Measurements from ENCODE around the gene ARHGEF16. TPM values are rescaled to one million over a fixed set of nuclear protein-coding genes. Genes with fewer than 3 reads are reported as not detected.

ARHGEF16 gene
- total and polyA plus RNA-seq, 5 donors: 0.28 to 2.5 (median 1.6) TPM

- no peak for ATAC-seq
- 88% methylated on average over 9 of the region's 9 CpGs for WGBS
- no peaks in the 10 kb centered on the region for H3K9me3 ChIP-seq (ENCODE audit: control insufficient read depth, low read length)
- H3K4me3 ChIP-seq (ENCODE audit: low read length): no peak overlapping the region
- DNase-seq: peak in 1 of 3 donors; percentile 2
- intact Hi-C loops (cut with DNase I): loop anchor here in 1 of 4 donors (10.0 kb wide), 1 partner anchor 264 kb away; no protein-coding TSS in a partner anchor
- no peak overlapping the region for H3K27ac ChIP-seq (ENCODE audit: low read length)
- no peaks in the 10 kb centered on the region for H3K27me3 ChIP-seq (ENCODE audit: control insufficient read depth, insufficient read depth)
- H3K4me1 ChIP-seq (ENCODE audit: control insufficient read depth, insufficient read depth, low read length): no peaks in the 10 kb centered on the region
These were observed 4.1 kb upstream of the ARHGEF16 start for GRCh38 chr1:3450202-3450863.

DNA sequence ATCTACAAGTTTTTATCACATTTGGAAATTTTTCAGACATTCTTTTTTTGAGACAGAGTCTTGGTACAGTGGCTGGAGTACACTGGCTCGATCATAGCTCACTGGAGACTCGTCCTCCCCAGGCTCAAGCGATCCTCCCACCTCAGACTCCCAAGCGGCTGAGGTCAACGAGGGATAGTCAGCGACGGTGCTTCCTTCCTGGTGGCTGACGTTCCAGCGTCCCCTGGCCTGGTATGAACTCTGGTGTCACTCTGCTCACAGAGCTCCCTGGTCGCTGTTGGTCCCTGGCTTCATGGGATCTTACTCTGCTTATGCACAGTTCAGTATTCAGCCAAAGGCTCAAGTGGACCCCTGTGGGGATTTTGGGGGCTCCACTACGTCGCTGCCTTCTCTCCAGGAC lies 3.5 kb upstream of the ARHGEF16 start:
- ATAC-seq (no peak), DNase-seq (peak in 1 of 3 donors; percentile 29)
- WGBS: 57% methylated on average over 12 of the region's 12 CpGs
- H3K9me3 ChIP-seq (ENCODE audit: control insufficient read depth, low read length): no peaks in the 10 kb centered on the region
- no peaks in the 10 kb centered on the region for H3K4me1 ChIP-seq (ENCODE audit: control insufficient read depth, insufficient read depth, low read length)
- H3K27ac ChIP-seq (ENCODE audit: low read length): no peak overlapping the region
- no peaks in the 10 kb centered on the region for H3K27me3 ChIP-seq (ENCODE audit: control insufficient read depth, insufficient read depth)
- intact Hi-C loops (cut with DNase I): loop anchor here in 1 of 4 donors (10.0 kb wide), 1 partner anchor 264 kb away; no protein-coding TSS in a partner anchor
- no peak overlapping the region for H3K4me3 ChIP-seq (ENCODE audit: low read length)

GRCh38 chr1:3451994-3452865 lies 2.2 kb upstream of the ARHGEF16 start:
- Histone ChIP-seq H3K27me3 (ENCODE audit: control insufficient read depth, insufficient read depth) (no peaks in the 10 kb centered on the region), H3K27ac (ENCODE audit: low read length) (no peak overlapping the region)

GRCh38 chr1:3452866-3453175 lies 1.6 kb upstream of the ARHGEF16 start:
- WGBS: 49% methylated on average over 5 of the region's 5 CpGs
- intact Hi-C loops (cut with DNase I): loop anchor here in 1 of 4 donors (10.0 kb wide), 1 partner anchor 262 kb away; no protein-coding TSS in a partner anchor

More at GRCh38 chr1:3451994-3452865, 2.2 kb upstream of the ARHGEF16 start:
- no peaks in the 10 kb centered on the region for H3K9me3 ChIP-seq (ENCODE audit: control insufficient read depth, low read length)
- intact Hi-C loops (cut with DNase I): loop anchor here in 1 of 4 donors (10.0 kb wide), 1 partner anchor 263 kb away; no protein-coding TSS in a partner anchor
- H3K4me3 ChIP-seq (ENCODE audit: low read length): no peak overlapping the region
- DNase-seq: peak; percentile 12 to 51 (median 40)
- no peak for ATAC-seq
- WGBS: 71% methylated on average over 23 of the region's 23 CpGs
- H3K4me1 ChIP-seq (ENCODE audit: control insufficient read depth, insufficient read depth, low read length): no peaks in the 10 kb centered on the region

GRCh38 chr1:3453203-3453761 lies 1.2 kb upstream of the ARHGEF16 start:
- no peaks in the 10 kb centered on the region for H3K4me1 ChIP-seq (ENCODE audit: control insufficient read depth, insufficient read depth, low read length)
- no peaks in the 10 kb centered on the region for H3K27me3 ChIP-seq (ENCODE audit: control insufficient read depth, insufficient read depth)
- ATAC-seq (peak; percentile 66 to 83), DNase-seq (peak; percentile 73 to 90 (median 89))
- 26% methylated on average over 18 of the region's 18 CpGs for WGBS
- no peak overlapping the region for H3K4me3 ChIP-seq (ENCODE audit: low read length)
- H3K9me3 ChIP-seq (ENCODE audit: control insufficient read depth, low read length): no peaks in the 10 kb centered on the region
- intact Hi-C loops (cut with DNase I): loop anchor here in 1 of 4 donors (10.0 kb wide), 1 partner anchor 262 kb away; no protein-coding TSS in a partner anchor
- no peak overlapping the region for H3K27ac ChIP-seq (ENCODE audit: low read length)

More at GRCh38 chr1:3452866-3453175, 1.6 kb upstream of the ARHGEF16 start:
- no peaks in the 10 kb centered on the region for H3K9me3 ChIP-seq (ENCODE audit: control insufficient read depth, low read length)
- H3K27me3 ChIP-seq (ENCODE audit: control insufficient read depth, insufficient read depth): no peaks in the 10 kb centered on the region
- no peak for DNase-seq
- no peak overlapping the region for H3K4me3 ChIP-seq (ENCODE audit: low read length)
- no peaks in the 10 kb centered on the region for H3K4me1 ChIP-seq (ENCODE audit: control insufficient read depth, insufficient read depth, low read length)
- no peak for ATAC-seq
- H3K27ac ChIP-seq (ENCODE audit: low read length): no peak overlapping the region

DNA sequence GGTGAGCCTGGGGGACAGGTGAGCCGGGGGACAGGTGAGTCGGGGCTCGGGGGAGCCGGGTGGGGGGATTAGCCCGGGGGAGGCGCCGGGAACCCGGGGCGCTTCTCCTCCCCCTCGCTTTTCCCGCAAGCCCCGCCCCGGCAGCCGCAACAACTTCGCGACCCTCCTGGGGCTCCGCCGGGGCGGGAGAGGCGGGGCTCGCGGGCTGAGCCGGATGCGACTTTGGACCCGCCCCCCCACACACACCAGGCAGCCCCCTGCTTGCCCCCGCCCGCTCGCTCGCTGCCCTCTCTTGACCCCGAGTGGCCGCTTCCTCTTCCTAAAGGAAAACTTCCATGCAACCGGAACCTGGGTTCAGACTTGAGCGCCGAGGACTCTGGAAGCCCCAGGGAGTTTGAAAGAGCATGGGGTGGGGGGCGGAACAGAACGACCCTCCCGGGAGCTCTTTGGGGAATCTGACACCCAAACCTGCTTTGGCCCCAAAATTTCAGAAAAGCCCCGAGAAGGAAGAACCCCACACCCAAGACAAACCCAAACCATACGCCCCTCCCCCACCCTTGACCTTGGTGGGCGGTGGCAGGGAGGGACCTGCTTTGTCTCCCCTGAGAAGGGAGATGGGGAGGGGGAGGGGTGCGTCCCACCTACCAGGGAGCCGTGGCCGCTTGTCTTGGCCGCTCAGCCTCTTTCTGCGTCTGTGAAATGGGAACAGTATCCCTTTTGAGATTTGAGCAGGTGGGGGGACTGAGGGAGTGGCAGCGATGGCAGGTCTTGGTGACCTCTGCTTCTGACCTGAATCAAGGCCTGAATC lies 550 bp downstream of the ARHGEF16 start:
- intact Hi-C loops (cut with DNase I): loop anchor here in 1 of 4 donors (10.0 kb wide), 1 partner anchor 260 kb away; no protein-coding TSS in a partner anchor
- DNase-seq (peak; percentile 53 to 83 (median 80)), ATAC-seq (peak in 1 of 2 donors; percentile 9)
- WGBS: 11% methylated on average over 46 of the region's 46 CpGs
- Histone ChIP-seq H3K27me3 (ENCODE audit: control insufficient read depth, insufficient read depth) (no peaks in the 10 kb centered on the region), H3K9me3 (ENCODE audit: control insufficient read depth, low read length) (no peaks in the 10 kb centered on the region), H3K4me3 (ENCODE audit: low read length) (peak overlapping the region; percentile 70), H3K4me1 (ENCODE audit: control insufficient read depth, insufficient read depth, low read length) (no peaks in the 10 kb centered on the region), H3K27ac (ENCODE audit: low read length) (no peak overlapping the region)

DNA sequence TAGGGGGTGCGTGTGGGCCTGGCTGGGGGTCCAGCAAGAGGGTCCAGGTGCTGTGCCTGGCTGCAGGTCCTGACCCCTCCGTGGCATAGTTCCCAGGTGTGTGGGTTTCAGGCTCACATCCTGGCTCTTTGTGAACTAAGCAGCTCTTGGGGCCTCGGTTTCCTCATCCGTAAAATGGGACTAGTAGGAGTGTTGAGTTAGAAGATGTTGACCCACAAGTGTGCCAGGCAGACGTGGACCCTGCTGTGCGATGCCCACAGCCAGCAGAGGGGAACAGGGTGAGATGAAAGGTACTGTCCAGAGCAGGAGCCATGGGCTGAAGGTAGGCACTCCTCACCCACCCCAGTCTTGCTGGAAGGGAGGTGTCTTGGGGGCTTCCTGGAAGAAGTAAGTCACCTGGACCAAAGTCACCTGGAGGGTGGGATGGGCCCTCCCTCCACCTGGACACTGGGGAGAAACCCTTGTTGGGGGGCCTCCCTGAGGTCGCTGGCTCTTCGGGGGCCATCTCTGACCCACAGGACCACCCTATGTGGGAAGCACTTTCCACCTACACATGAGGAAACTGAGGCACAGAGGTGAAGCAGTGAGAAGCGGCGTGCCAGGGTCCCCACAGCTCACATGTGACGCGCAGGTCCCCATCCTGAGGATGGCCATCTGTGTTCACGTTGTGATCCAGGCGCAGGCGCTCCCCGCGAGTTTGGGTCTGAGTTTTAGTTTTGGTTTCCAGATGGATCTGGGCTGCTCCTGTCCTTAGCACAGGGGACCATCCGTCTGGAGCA lies 1.4 kb downstream of the ARHGEF16 start:
- intact Hi-C loops (cut with DNase I): loop anchor here in 1 of 4 donors (10.0 kb wide), 1 partner anchor 259 kb away; no protein-coding TSS in a partner anchor
- ATAC-seq (no peak), DNase-seq (peak; percentile 8 to 41 (median 36))
- Histone ChIP-seq H3K27ac (ENCODE audit: low read length) (no peak overlapping the region), H3K27me3 (ENCODE audit: control insufficient read depth, insufficient read depth) (no peaks in the 10 kb centered on the region), H3K9me3 (ENCODE audit: control insufficient read depth, low read length) (no peaks in the 10 kb centered on the region), H3K4me3 (ENCODE audit: low read length) (no peak overlapping the region), H3K4me1 (ENCODE audit: control insufficient read depth, insufficient read depth, low read length) (peaks cover 5% of the 10 kb centered on the region)
- WGBS: 90% methylated on average over 18 of the region's 18 CpGs

DNA sequence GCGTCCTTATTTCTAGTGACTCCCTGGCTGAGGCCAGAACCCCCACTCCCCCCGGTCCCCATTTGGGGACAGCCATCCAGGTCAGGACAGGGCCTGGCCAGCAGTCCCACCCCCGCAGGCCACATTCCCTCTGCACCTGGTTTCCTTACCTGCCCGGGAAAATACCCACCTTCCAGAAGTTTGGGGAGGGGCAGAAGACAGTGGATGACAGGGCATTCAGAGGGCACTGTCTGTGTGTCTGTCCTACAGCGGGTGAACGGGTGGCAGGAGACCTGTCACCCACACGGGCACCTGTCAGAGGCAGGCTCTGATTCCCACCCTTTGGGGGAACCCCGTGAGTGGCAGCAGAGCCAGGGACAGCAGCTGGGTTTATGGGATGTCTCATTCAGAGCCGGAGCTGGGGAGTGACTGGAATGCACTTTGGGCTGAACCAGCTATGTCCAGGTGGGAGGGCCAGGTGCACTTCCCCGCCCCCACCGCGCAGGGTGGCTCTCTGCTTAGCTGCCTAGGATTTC lies 2.0 kb downstream of the ARHGEF16 start:
- H3K4me1 ChIP-seq (ENCODE audit: control insufficient read depth, insufficient read depth, low read length): peaks cover 5% of the 10 kb centered on the region
- H3K27ac ChIP-seq (ENCODE audit: low read length): no peak overlapping the region
- H3K27me3 ChIP-seq (ENCODE audit: control insufficient read depth, insufficient read depth): no peaks in the 10 kb centered on the region
- 88% methylated on average over 12 of the region's 12 CpGs for WGBS
- ATAC-seq: no peak
- no peak overlapping the region for H3K4me3 ChIP-seq (ENCODE audit: low read length)
- H3K9me3 ChIP-seq (ENCODE audit: control insufficient read depth, low read length): no peaks in the 10 kb centered on the region
- intact Hi-C loops (cut with DNase I): loop anchor here in 1 of 4 donors (10.0 kb wide), 1 partner anchor 258 kb away; no protein-coding TSS in a partner anchor
- DNase-seq: peak; percentile 2 to 53 (median 44)

DNA sequence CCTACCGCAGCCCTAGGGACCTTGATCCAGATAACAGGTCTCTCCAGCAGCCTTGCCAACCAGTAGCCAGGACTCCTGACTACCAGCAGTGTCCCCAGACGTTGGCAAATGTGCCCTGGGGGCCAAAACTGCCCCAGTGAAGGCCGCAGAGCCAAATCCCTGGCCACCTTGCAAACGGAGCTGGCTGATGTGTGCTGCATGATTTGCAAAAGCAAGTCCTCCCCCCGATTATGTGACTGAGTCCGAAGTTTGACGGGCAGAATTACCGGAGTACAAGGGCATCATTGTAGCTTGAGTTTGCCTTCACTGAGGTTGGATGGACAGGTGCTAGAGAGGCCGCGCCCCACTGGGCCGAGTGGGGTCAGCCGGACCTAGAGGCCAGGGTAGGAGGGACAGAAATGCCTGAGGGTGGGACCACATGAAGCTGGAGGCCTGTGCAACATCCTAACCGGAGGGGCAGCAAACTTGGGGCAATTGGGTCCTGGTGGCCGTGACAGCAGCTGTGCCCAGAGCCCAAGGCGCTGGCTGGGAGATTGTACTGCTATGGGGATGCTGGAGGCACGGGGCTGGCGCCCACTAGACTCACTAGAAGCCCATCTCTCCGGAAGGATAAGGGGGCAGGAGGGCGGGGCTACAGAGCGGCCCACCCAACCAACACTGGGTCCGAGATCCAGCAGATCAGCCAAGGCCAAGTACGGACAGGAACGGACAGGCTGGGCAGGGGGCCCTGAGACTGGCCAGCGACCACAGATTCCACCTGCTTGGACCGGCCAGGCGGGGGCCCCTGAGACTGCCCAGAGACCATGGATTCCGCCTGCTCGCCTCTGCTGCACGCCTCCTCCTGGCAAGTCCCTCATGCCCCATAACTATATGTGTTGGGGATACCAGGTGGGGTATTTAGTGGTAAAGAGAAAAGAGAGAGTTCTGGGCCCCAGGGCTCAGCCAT lies 2.8 kb downstream of the ARHGEF16 start:
- DNase-seq: peak; percentile 6 to 49 (median 45)
- Histone ChIP-seq H3K9me3 (ENCODE audit: control insufficient read depth, low read length) (no peaks in the 10 kb centered on the region), H3K27me3 (ENCODE audit: control insufficient read depth, insufficient read depth) (no peaks in the 10 kb centered on the region), H3K27ac (ENCODE audit: low read length) (no peak overlapping the region), H3K4me3 (ENCODE audit: low read length) (no peak overlapping the region), H3K4me1 (ENCODE audit: control insufficient read depth, insufficient read depth, low read length) (peaks cover 5% of the 10 kb centered on the region)
- no peak for ATAC-seq
- intact Hi-C loops (cut with DNase I): loop anchor here in 1 of 4 donors (10.0 kb wide), 1 partner anchor 258 kb away; no protein-coding TSS in a partner anchor
- 84% methylated on average over 29 of the region's 29 CpGs for WGBS

Measured in right cardiac atrium (tissue), 5 donors.